HG03139 (cell line): Measurements from ENCODE around the gene GUCD1.

Experiments
- ATAC-seq: cut with Tn5 transposase; IDR thresholded peaks from one replicate; pipeline ENCODE4 v1.9.1; 2021; ENCODE audit not compliant: unreplicated experiment

Gene GUCD1

DNA sequence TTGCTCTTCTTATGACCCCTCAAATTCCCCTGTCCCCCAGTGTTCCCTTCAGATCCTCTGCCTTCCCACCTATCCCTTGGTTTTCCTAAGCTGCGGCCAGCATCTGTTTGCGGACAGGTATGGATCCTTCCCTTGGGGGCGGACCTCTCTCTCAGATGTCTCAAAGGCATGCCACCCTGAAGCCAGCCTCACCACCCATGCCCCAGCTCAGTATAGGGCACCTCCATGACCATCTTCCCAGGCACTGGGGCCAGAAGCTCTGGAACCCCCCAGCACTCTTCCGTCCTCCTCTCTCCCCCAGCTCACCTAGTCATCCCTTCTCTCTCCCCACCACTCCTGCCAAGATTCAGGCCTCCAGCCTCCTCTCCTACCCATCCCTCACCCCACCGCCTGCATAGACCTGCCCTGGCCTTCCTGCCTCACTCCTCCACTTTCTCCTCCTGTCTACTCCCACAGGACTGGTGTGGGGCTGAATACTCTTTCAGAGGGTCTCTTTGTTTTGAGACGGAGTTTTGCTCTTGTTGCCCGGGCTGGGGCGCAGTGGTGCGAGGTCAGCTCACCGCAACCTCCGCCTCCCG, 35.7 kb upstream of the GUCD1 start:
- ATAC-seq = no peak

DNA sequence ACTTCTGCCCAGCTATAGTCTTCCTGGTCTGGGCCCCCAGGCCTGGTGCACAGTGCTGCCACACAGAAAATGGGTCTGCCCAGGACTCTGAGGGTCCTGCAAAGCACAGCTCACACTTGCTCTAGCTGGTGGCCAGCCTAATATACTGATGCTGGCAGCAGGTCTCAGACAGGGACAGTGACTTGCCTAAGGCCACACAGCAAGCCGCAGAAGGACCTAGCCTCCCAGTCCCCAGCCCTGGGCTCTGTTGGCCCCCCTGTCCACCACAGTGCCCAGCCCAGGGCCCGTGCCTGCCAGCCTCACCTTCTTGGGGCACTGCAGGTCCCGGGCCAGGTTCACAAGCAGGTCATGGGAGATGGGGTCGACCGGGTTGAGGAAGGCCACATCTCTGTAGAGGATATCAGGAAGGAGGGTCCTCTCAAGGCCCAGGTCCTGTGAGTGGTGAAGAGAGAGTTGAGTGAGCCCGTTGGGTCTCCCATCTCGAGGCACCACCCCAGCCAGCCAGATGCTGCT, 34.6 kb upstream of the GUCD1 start:
- no peak for ATAC-seq

DNA sequence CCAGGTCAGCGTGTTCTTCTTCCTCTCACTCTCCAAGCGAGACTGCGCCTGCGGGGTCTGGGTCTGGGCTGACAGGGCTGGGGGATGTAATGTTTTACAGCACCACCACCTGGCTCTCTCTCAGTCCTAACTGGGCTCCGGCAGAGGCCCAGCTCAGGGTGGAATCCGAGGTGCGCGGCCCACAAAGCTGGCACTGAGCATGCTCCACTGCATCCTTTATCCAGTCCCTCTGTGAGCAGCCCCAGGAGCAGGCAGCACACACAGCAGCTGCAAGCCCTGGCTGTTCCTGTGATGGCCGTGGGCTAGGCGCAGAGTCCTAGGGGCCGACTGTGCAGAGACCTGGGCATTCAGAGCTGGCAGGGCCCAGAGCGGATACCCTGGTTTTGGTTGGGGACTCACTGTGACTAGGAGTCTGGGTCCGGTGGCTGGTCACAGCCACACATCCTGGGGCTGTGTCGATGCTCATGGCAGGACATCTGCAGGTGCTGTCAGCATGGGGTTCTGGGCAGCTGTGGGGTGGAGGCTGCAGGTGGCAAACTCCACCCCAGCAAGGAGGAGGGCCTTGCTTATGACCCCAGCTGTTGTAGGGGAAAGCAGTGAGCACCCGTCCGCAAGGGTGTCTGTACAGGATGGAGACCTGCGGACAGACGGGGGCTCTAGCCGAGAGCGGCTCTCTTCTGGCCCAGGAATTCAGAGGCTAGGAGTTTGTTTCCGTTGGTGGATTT, 34.0 kb upstream of the GUCD1 start:
- ATAC-seq = no peak

DNA sequence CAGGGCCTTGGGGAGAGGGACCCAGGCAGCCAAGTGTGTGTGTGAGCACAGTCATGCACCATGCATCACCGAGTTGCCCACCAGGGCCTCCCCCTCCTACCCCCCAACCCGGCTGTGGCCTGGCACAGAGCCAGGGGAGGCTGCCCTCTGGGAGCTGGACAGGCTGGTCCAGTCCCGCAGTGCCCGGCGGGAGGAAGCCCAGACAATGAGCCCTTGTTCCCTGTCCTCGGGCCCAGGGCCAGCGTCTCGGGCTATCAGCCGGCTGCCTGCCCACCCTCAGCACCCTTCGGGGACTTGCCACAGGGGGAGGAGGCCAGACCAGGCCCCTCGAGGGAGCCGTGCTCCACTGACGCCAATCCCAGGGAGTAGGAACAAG, 33.4 kb upstream of the GUCD1 start:
- no peak for ATAC-seq

DNA sequence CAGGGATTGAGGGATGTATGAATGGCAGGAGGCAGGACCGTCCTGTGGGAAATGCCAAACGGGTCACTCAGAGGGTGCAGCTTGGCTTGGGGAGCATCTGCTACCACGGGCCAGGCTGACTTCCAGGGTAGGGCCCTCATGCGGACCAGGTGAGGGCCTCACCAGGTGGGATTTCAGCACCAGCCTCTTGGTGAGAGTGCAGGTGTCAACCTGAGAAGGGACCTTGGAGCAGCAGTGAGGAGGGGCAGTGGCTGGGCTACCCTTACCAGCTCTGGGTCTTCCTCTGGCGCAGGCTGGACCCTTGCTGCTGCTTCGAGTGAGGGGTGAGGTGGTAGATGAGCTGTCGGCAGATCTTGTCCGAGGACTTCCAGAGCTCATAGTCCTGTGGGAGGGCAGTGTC, 33.0 kb upstream of the GUCD1 start:
- ATAC-seq = no peak

DNA sequence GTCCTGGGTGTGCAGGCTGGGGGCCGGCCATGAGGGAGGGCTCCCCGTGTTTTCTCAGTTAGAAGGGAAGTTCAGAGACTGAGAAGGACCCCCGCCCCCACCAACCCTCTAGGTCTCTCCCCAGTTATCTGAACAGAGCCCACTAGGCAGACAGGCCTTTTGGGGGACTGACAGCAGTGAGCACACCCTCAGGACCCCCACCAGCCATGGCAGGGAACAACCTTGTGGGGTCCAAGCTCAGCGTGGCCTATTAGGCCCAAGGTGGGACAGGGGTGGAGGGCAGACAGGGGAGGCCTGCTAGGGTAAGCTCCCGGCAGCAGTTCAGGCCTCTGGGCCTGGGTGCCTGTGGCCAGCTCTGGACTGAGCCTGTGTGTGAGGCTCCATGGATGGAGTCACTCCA, 32.3 kb upstream of the GUCD1 start:
- ATAC-seq = no peak

DNA sequence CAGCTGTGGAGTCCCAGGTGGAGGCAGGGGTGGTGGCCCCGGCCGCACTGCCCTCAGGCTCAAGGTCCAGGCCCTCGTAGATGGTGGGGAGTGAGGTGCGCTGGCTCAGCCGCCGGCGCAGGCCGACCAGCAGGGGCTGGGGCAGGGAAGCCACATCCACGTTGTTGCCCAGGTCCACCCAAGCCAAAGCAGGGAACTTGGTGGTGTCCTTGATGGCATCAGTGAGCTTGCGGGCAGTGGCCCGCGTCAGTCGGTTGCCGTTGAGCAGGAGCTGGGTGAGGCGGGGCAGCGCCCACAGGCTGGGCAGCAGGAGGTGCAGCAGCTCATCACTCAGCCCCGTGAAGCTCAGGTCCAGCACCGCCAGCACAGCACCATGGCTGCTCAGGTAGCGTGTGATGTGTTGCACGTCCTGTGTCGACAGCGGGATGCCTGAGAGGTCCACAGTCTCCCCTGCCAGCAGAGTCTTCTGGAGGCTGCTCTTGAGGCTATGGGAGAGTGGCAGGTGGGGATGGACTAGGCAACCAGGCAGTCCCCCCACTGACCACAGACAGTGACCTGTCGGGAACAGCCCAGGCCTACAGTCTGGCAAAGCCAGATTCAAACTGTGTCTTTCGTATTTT, 31.1 kb upstream of the GUCD1 start:
- no peak for ATAC-seq

DNA sequence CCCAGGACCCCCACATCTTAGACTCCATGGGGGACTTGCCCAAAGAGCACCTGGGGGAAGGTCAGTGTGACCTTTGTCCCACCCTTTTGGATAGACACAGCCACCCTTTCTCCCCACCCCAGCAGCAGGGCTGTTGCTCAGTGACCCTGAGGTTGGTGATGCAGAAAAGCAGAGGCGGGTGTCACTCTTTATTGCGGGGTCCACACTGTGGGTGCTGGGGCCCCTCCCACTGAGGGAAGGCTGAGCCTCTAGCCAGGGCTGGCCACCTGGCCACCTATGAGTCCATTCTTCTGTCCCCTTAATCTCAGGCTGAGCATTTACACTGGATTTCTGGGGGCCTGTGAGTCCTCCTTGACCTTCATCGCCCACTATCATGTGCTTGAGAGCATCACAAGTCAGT, 30.5 kb upstream of the GUCD1 start:
- ATAC-seq = no peak

DNA sequence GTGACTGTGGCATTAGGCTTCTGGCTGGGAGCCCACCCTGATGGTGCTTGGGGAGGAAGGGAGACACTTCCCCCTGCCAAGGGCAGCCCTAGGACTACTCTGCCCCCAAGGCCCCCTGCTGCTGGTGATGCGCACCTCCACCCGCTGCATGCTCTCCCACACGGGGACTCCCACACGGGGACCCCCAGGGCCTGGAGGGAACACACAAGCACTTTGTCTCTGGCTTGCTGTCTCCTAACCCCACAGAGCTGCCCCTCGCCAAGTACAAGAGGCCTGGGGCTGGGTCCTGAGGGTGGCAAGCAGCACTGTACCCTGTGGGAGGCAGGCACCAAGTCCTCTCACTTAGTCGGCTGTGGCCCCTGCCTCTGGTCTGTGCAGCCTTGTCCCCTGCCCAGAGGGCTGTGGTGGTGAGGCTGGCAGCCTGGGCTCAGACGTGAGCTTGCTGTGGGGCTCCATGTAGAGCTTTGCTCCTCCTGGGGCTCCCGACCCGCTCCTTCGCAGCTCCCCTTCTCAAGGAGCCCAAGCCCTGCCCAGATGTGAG, 30.0 kb upstream of the GUCD1 start:
- ATAC-seq = no peak

DNA sequence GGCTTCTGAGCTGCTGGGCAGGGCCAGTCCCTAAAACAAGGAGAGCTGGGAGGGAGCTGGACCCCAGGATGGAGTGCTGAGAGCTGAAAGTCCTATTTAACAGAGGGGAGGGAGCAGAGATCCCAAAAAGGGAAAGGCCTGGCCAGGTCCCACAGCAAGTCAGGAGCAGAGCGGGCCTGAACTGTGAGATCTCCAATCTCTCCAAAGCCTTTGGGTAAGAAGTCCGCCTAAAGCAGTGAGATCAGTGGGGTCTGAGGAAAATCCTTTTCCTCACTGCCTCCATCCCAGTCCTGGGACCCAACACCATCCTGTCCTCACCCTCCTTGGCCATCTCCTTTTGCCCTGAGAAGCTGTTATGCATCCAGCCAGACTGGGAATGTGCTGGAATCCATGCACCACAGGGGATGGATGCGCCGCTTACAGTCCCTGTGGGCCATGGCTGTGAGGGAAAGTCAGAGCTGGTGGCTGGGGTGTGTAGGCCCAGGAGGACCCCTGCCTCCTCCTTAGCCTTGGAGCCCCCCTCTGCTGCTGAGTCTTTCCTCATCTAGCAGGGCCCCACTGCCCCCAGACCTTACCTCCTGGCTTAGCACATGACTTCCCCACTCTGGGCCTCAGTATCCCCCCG, 29.3 kb upstream of the GUCD1 start:
- no peak for ATAC-seq

DNA sequence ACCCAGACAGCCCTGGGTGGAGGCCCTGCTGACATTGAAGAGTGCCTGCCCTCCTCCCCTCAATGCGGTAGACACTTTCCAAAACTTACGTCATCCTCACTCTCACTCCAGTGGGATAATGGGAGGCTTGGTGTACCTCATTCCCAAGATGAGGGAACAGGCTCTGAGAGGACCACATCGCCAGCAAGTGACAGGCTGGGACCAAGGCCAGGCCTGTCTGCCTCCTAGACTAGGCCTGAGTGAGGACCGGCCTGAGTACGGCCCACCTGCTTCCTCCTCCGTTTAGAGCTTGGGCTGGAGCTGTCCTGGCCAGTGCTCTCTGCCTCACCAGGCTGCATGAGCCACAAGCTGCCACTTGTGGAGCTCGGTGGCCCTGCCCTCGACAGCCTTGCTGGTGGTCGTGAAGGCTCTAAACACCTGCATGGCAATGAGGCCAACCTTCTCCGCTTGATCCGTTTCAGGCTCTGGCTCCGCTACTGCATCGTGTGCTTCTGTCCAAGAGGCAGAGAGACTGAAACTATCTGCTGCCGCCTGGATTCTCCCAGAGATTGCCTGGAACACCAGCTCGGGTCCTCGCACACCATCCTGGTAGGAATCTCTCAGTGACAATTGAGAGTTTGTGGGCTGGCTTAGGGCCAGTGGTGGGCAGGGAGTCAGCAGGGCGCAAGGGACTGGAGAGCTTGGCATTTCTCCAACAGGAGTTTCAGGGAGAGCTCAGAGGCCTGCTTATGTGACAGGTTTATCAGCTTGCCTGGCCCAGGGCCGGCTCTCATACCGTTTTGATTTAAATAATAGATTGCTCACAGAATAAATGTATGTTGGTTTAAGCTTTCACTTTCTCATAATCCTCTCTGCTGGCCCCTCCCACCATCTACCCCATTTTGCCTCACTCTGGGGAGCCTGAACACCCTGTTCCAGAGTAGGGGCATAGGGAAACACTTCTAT, 28.6 kb upstream of the GUCD1 start:
- no peak for ATAC-seq

DNA sequence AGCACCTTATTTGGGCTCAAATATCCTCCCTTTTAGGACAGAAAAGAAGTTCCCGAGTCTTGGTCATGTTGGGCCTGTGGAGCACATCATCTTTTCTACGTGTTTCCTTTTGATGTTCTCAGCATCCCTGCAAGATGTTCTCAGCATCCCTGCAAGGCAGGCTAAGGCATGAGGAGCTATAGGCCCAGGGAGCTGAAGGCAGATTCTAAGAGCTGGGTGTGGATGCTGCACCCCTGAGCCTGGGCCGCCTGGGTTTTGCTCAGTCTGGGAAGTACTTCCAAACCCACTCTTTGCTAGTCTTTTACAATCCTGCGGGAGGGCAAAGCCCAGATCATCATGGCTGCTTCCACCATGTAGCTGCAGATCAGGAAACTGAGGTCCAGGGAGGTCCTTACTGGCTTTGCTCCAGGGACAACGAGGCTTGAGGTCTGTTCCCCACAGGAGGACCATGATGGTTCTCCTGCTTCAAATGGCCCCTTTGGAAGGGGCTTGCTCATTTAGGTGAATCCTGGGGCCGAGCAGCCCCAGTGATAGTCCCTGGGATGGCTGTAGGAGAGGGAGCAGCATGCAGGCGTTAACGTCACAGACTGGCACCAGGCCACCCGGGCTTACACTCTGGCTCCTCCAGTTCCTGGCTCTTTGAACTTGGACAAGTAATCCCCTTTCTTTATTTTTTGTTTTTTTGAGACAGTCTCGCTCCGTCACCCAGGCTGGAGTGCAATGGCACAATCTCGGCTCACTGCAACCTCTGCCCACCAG, 27.3 kb upstream of the GUCD1 start:
- ATAC-seq = no peak

DNA sequence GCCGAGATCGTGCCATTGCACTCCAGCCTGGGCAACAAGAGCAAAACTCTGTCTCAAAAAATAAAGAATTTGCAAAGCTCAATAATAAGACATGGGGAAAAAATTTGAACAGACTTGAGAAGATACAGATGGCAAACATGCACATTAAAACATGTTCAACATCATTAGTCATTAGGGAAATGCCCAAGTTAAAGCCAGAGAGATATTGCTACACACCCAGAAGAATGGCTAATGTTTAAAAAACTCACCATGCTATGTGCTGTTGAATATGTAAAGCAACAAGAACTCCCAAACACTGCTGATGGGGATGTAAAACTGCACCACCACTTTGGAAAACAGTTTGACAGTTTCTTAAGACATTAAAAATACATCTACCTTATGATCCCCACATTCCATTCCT, 25.3 kb upstream of the GUCD1 start:
- no peak for ATAC-seq

DNA sequence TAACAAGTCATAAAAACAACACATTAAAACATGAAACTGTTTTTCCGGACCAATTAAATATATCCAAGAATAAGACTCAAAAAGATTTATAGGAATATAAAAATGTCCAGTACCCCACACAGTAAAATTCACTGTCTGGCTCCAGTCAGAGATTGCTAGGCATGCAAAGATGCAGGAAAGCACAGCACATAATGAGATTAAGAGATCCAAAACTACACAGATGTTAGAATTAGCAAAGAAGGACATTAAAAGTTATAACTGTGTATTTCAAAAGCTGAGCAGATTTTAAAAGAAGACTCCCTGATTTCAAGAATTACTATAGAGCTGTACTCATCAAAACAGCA, 24.3 kb upstream of the GUCD1 start:
- ATAC-seq = no peak

DNA sequence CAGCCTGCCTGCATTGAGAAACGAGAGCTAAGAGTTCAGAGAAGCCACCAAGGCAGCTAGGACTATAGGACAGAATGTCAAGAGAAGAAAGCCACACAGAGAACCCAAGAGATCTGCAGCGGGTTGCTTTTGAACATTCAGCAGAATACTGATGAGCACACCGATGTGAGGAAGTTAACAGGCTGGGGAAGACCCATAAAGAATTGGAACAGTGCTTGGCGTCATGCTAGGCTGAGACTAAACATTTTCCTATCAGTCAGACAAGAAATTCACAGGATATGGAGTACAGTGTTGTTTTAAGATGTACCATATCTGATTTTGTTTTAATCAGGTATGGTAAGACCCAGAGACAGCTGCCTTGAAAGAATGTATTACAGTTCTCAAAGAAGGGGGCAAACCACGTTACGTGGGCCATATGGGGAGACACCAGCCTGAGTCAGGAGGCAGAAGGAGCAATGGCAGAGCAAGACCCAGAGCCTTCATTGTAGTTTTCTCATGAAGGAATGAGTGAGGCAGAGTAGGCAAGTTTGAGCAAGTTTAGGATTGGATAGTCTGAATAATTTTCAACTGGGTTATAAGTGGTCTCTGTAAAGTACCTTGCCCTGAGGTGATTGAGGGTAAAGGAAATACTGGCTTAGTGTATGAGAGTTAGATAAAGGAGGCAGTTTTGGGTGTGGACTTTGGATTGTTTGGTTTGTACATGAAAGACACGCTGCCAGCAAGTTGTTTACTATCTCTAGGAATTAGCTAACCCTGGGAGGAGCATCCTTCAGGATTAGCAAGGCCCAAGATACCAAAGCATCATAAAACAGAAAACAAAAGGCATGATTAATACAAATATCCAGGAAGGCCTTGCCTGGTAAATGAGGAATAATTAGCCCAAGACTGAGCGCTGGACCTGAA, 23.7 kb upstream of the GUCD1 start:
- no peak for ATAC-seq

DNA sequence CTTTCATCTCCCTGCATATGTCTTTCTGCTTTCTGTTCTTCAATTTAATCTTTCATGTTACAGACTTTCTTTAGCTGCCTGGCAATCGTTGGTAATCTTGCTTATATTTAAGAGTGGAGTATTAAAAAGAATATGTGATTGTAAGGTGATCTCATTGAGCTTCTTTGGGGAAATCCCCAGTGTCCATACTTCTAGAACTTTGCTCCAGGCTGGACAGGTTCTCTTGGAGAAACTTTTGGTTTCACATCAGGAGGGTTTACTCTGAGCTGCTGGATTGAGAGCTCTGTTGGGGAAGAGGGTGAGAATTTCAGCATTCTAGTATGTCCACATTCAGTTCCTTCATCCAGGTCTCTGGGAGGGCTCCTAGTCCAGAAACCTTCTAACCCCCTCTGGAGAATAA, 21.8 kb upstream of the GUCD1 start:
- ATAC-seq = no peak

DNA sequence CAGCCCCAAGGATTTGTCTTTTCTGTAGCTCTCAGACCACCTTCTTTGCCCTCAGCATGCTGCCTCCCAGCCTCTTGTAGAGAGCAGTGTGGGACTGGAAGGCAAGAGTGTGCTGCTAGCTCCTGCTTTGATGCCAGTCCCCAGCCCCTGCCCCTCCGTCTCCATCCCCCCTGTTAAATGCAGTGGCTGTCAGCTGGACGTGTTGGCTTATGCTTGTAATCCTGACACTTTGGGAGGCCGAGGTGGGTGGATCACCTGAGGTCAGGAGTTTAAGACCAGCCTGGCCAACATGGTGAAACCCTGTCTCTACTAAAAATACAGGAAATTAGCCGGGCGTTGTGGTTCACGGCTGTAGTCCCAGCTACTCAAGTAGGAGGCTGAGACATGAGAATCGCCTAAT, 16.3 kb upstream of the GUCD1 start:
- ATAC-seq = no peak

DNA sequence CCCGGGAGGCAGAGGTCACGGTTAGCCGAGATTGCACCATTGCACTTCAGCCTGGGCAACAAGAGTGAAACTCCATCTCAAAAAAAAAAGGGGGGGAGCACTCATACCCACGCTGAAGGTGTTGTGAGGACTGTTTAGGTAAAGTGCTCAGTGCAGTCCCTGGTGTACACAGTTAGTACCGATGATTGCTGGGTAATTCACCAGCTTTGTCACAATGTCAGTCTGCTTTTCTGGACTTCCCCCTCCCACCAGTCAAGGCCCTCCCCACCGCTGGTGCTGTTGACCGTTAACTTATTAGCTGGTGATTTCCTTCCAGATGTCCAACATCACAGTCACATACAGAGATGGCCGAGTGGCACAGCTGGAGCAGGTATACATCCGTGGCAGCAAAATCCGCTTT, 12.7 kb upstream of the GUCD1 start:
- no peak for ATAC-seq

DNA sequence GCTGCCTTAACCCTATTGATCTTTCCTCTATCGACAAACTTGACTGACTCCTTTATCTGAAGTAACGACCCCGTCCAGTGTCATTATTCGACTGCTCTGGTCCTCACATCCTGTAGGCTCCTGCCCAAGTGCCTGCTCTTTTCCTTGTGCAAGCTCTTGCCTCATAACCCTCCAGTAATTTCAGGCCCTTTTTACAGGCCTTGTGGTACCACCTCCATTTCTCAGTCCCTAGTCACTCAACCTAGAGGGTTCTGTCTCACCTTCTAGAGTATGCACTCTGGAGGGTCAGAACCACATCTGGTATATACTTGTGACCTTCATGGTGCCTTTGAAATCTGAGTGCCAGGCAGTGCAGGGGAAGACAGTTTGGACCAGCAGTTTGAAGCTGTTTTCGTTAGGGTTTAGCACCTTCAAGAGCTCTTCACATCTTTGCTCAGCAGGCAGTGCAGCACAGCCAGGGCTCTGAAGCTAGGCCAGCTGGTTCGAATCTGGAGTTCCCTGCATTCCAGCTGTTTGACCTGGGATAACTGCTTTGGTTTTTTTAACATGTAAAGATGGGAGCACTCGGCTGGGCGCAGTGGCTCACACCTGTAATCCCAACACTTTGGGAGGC, 12.1 kb upstream of the GUCD1 start:
- no peak for ATAC-seq
